Neural cell (in vitro differentiated cells): ENCODE data around the gene FCHSD2.
"Not testable (repeated sequence)": the region's sequence is repeated elsewhere in the genome, so short reads cannot be mapped to it uniquely, and the experiment has no call there.

ENCODE experiments used
- EP300 ChIP-seq: fragments of 450-650 bp; conservative IDR thresholded peaks from 2 replicates; pipeline ENCODE4 v1.6.1; 2014; ENCODE audit warnings: antibody characterized with exemption, mild to moderate bottlenecking, moderate library complexity; ENCODE audit not compliant: poor library complexity, severe bottlenecking
- EZH2 ChIP-seq: fragments of 200-600, 300-800 bp; shearing (Covaris generic), sonication (generic); IDR thresholded peaks from 2 replicates; pipeline ENCODE4 v1.6.1; 2014; ENCODE audit warnings: antibody characterized with exemption, low read length, borderline replicate concordance, mild to moderate bottlenecking; ENCODE audit not compliant: insufficient read depth, poor library complexity, severe bottlenecking
- MXI1 ChIP-seq: fragments of 450-650 bp; conservative IDR thresholded peaks from 2 replicates; pipeline ENCODE4 v1.6.1; 2014; ENCODE audit warnings: antibody characterized with exemption, mild to moderate bottlenecking; ENCODE audit not compliant: poor library complexity, severe bottlenecking
- POLR2AphosphoS5 ChIP-seq: IDR thresholded peaks from 2 replicates; pipeline ENCODE4 v1.6.1; 2012
- RAD21 ChIP-seq: fragments of 450-650 bp; conservative IDR thresholded peaks from 2 replicates; pipeline ENCODE4 v1.6.1; 2014; ENCODE audit warnings: antibody characterized with exemption, mild to moderate bottlenecking, moderate library complexity
- SMC3 ChIP-seq: fragments of 450-650 bp; conservative IDR thresholded peaks from 2 replicates; pipeline ENCODE4 v1.6.1; 2014; ENCODE audit warnings: antibody characterized with exemption, mild to moderate bottlenecking, moderate library complexity; ENCODE audit not compliant: poor library complexity
- TAF1 ChIP-seq: IDR thresholded peaks from 2 replicates; pipeline ENCODE4 v1.6.1; 2012; ENCODE audit warnings: low read depth
- TF ChIP-seq, protein P1 (sequence below): fragments of 450-650 bp; IDR thresholded peaks from 2 replicates; pipeline ENCODE4 v1.5.1; 2014; ENCODE audit warnings: antibody characterized with exemption, mild to moderate bottlenecking, moderate library complexity; ENCODE audit not compliant: poor library complexity, severe bottlenecking
- TF ChIP-seq, protein P2 (sequence below): IDR thresholded peaks from 2 replicates; pipeline ENCODE4 v1.6.1; 2012; ENCODE audit warnings: borderline replicate concordance

DNA sequence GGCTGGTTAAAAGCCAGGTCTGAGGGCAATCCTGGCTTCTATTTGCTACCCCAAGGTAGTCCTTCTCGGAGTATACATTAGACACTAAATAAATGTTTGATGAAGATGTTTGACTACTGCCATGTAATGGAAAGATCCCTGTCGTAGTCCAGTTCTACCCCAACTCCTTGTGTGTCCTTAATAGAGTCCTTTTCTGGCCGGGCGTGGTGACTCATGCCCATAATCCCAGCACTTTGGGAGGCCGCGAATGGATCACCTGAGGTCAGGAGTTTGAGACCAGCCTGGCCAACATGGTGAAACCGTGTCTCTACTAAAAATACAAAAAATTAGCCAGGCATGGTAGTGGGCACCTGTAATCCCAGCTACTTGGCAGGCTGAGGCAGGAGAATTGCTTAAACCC is 350.9 kb downstream of the FCHSD2 start:
- TF ChIP-seq, protein P1, sequence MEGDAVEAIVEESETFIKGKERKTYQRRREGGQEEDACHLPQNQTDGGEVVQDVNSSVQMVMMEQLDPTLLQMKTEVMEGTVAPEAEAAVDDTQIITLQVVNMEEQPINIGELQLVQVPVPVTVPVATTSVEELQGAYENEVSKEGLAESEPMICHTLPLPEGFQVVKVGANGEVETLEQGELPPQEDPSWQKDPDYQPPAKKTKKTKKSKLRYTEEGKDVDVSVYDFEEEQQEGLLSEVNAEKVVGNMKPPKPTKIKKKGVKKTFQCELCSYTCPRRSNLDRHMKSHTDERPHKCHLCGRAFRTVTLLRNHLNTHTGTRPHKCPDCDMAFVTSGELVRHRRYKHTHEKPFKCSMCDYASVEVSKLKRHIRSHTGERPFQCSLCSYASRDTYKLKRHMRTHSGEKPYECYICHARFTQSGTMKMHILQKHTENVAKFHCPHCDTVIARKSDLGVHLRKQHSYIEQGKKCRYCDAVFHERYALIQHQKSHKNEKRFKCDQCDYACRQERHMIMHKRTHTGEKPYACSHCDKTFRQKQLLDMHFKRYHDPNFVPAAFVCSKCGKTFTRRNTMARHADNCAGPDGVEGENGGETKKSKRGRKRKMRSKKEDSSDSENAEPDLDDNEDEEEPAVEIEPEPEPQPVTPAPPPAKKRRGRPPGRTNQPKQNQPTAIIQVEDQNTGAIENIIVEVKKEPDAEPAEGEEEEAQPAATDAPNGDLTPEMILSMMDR, result not testable (repeated sequence)
- TF ChIP-seq POLR2AphosphoS5, SMC3, RAD21, EZH2, TAF1, MXI1, EP300: not testable (repeated sequence)
- TF ChIP-seq, protein P2, sequence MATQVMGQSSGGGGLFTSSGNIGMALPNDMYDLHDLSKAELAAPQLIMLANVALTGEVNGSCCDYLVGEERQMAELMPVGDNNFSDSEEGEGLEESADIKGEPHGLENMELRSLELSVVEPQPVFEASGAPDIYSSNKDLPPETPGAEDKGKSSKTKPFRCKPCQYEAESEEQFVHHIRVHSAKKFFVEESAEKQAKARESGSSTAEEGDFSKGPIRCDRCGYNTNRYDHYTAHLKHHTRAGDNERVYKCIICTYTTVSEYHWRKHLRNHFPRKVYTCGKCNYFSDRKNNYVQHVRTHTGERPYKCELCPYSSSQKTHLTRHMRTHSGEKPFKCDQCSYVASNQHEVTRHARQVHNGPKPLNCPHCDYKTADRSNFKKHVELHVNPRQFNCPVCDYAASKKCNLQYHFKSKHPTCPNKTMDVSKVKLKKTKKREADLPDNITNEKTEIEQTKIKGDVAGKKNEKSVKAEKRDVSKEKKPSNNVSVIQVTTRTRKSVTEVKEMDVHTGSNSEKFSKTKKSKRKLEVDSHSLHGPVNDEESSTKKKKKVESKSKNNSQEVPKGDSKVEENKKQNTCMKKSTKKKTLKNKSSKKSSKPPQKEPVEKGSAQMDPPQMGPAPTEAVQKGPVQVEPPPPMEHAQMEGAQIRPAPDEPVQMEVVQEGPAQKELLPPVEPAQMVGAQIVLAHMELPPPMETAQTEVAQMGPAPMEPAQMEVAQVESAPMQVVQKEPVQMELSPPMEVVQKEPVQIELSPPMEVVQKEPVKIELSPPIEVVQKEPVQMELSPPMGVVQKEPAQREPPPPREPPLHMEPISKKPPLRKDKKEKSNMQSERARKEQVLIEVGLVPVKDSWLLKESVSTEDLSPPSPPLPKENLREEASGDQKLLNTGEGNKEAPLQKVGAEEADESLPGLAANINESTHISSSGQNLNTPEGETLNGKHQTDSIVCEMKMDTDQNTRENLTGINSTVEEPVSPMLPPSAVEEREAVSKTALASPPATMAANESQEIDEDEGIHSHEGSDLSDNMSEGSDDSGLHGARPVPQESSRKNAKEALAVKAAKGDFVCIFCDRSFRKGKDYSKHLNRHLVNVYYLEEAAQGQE, result not testable (repeated sequence)
